Subcutaneous abdominal adipose tissue (tissue), 5 donors: ENCODE data around the gene ADAM12.
A peak's percentile ranks its signal among the peaks of the same experiment; 100 is the strongest.
"Not testable (repeated sequence)": the region's sequence is repeated elsewhere in the genome, so short reads cannot be mapped to it uniquely, and the experiment has no call there.

Experiments
- H3K27ac ChIP-seq: one replicate; pipeline ENCODE4 v1.7.0; 2013; ENCODE audit warnings: low read depth, mild to moderate bottlenecking, inconsistent platforms, low read length, moderate library complexity
- H3K27me3 ChIP-seq, 5 donors: one replicate each; pipeline ENCODE4 v1.7.0; 2013; ENCODE audit warnings: low read length in 5 of 5, inconsistent platforms in 1 of 5; ENCODE audit not compliant: control insufficient read depth in 5 of 5, insufficient read depth in 4 of 5
- H3K36me3 ChIP-seq, 5 donors: one replicate each; pipeline ENCODE4 v1.7.0; 2013; ENCODE audit warnings: low read length in 5 of 5; ENCODE audit not compliant: control insufficient read depth in 5 of 5, insufficient read depth in 5 of 5
- H3K4me1 ChIP-seq, 5 donors: one replicate each; pipeline ENCODE4 v1.7.0; 2013; ENCODE audit warnings: low read length in 5 of 5, mild to moderate bottlenecking in 3 of 5, moderate library complexity in 1 of 5; ENCODE audit not compliant: control insufficient read depth in 5 of 5, insufficient read depth in 5 of 5
- H3K4me3 ChIP-seq, 5 donors: one replicate each; pipeline ENCODE4 v1.7.0; 2013; ENCODE audit warnings: low read length in 5 of 5, low read depth in 1 of 5
- H3K9ac ChIP-seq, 5 donors: one replicate each; pipeline ENCODE4 v1.7.0; 2013; ENCODE audit warnings: low read length in 5 of 5, mild to moderate bottlenecking in 4 of 5, moderate library complexity in 3 of 5
- H3K9me3 ChIP-seq, 5 donors: one replicate each; pipeline ENCODE4 v1.7.0; 2013; ENCODE audit warnings: low read length in 5 of 5; ENCODE audit not compliant: control insufficient read depth in 5 of 5
- donor health status: healthy.
- donor health status: healthy.
- donor health status: healthy.
- donor health status: healthy.
- donor health status: healthy.

Gene ADAM12

DNA sequence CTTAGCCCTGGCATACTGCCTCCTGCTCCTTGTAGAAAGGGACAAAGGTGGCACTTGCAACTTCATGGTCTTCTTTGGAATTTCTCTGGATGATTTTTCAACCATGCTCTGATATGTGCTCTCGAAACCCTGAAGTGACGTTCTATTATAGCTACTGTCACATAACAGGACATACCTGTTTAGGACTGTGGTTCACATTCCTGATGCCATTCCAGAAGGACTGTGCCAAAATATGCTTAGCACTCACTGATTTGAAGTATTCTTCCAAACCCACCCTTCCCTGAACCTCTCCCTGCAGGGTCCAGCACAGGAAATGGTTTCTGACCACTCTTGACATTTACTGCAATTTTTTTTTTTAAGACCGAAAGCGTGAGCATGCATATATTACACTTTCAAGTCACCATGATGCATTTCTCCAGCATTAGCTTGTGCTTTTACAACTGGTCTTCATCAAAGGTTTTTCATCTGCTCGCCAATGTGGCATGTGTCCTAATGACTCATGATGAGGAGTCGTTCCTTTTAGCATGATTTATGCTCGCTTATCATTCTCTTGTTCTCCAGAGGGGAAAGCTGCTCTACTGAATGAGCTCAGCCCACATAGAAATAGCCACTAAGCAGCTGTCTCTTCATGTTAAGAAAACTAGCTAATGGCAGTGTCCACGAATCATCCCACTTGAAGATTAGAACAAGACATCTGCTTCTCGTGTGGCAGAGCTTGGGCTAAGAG, 135.2 kb downstream of the ADAM12 start:
- Histone ChIP-seq H3K27ac (no peak overlapping the region), H3K9ac (no peak overlapping the region), H3K4me3 (no peak overlapping the region)

DNA sequence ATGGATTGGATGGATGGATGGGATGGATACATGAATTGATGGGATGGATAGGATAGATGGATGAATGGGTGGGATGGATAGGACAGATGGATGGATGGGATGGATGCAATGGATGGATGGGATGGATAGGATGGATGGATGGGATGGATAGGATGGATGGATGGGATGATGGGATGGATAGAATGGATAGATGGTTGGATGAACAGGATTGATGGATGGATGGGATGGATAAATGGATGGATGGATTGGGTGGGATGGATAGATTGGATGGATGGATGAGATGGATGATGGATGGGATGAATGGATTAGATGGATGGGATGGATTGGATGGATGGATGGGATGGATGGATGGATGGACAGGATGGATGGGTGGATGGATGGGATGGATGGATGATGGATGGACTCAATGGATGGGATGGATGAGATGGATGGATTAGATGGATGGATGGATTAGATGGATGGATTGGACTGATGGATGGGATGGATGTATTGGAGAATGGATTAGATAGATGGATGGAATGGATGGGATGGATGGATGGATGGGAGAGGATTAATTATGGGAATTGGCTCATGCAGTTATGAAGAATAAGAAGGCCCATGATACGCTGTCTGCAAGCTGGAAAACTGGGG, 136.4 kb downstream of the ADAM12 start:
- Histone ChIP-seq H3K27me3 (no peaks in the 10 kb centered on the region), H3K4me1 (peaks cover 0 to 34% (median 14%) of the 10 kb centered on the region in 5 donors), H3K9me3 (peaks cover 0 to 8% (median 0%) of the 10 kb centered on the region in 5 donors), H3K27ac (no peak overlapping the region), H3K36me3 (peaks cover 0 to 3% (median 0%) of the 10 kb centered on the region in 5 donors), H3K9ac (no peak overlapping the region), H3K4me3 (no peak overlapping the region)

More for the DNA sequence above, 135.2 kb downstream of the ADAM12 start:
- Histone ChIP-seq H3K4me1 (peaks cover 0 to 28% (median 14%) of the 10 kb centered on the region in 5 donors), H3K27me3 (no peaks in the 10 kb centered on the region), H3K36me3 (peaks cover 0 to 3% (median 0%) of the 10 kb centered on the region in 5 donors), H3K9me3 (peaks cover 0 to 8% (median 0%) of the 10 kb centered on the region in 5 donors)

DNA sequence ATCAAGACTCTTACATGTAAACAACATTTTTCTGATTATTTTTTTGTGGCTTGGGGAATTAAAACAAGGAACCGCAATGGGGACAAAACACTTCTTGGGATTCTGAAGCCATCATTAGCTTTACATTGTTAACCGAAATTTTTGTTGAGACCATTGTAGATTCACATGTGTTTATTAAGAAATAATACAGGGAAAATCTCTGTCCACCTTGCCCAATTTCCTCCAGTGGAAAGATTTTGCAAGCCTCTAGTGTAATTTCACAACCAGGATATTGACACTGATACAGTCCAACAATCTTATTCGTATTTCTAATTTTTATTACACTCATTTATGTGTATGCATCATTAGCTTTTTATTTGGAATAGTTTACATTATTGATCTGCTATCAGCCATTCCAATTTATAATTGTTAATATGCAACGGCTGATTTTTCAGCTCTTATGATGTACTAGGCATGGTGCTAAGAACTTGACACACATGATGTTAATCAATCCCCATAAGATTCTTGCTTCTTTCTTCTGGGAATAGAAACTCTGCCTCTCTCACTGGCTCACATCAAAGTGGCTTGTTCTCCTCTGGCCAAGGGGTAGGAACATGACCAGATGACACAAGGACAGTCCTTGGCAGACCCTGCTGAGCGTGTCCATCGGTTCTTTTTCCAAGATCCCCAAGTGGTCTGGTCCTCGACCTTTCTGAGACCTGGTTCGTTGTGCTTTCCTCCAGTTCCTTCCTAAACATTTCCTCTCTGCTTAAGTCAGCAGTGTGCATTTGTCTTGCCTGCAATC, 137.6 kb downstream of the ADAM12 start:
- no peak overlapping the region for H3K9ac ChIP-seq
- peaks cover 0 to 34% (median 14%) of the 10 kb centered on the region in 5 donors for H3K4me1 ChIP-seq
- peak overlapping the region; percentile 55 for H3K27ac ChIP-seq
- H3K9me3 ChIP-seq, result peaks cover 0 to 8% (median 0%) of the 10 kb centered on the region in 5 donors
- peaks cover 0 to 3% (median 0%) of the 10 kb centered on the region in 5 donors for H3K36me3 ChIP-seq
- no peak overlapping the region for H3K4me3 ChIP-seq
- H3K27me3 ChIP-seq, result no peaks in the 10 kb centered on the region

DNA sequence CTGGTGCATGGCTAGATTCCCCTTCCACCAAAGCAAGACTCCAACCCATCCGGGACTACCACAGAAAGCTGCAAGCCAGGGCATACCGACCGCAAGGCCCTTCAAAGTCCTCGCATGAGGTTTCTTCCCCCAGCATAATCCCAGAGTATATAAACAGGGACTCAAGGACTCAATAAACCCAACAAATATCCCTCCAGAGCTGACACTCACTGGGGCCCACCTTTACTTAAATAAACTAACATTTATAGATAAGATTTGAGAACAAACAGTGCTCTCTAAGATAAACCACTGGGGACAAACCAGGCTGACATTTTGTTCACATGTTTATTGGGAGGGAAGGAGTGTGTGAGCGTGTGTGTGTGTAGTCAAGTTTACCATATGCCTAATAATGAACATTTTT, 138.2 kb downstream of the ADAM12 start:
- no peaks in the 10 kb centered on the region for H3K27me3 ChIP-seq
- peaks cover 0 to 34% (median 14%) of the 10 kb centered on the region in 5 donors for H3K4me1 ChIP-seq
- peak overlapping the region; percentile 55 for H3K27ac ChIP-seq
- H3K9me3 ChIP-seq, result peaks cover 0 to 8% (median 0%) of the 10 kb centered on the region in 5 donors
- no peak overlapping the region for H3K4me3 ChIP-seq
- peaks cover 0 to 3% (median 0%) of the 10 kb centered on the region in 5 donors for H3K36me3 ChIP-seq
- no peak overlapping the region for H3K9ac ChIP-seq

DNA sequence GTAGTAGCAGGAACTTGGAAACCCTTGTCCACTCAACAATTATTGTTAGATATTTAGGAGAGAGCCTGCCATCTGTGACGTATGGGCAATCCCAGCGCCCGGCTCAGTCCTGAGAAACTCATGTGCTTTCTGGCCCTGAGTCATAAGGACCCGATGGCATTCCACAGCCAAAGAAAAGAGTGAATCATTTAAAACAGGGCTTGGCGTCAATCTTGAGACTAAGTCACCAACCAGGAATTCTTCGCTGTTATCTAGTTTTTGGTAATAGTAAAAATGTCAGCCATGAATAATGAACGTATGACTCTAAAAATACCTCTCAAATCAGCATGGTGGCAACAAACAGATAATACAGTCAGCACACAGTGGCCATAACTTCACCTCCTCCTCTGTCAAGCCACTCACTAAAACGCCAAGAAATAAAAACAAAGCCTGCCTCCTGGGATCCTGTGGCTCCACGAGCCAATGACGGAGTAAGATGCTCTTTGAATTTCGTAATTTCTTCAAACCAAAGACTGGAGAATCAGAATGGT, 140.8 kb downstream of the ADAM12 start:
- H3K4me3 ChIP-seq, result no peak overlapping the region
- H3K9ac ChIP-seq, result peak overlapping the region in 1 of 5 donors; percentile 44
- H3K27me3 ChIP-seq, result no peaks in the 10 kb centered on the region
- H3K4me1 ChIP-seq, result peaks cover 0 to 34% (median 30%) of the 10 kb centered on the region in 5 donors
- peak overlapping the region; percentile 52 for H3K27ac ChIP-seq
- no peaks in the 10 kb centered on the region for H3K36me3 ChIP-seq
- H3K9me3 ChIP-seq, result peaks cover 0 to 8% (median 0%) of the 10 kb centered on the region in 5 donors

DNA sequence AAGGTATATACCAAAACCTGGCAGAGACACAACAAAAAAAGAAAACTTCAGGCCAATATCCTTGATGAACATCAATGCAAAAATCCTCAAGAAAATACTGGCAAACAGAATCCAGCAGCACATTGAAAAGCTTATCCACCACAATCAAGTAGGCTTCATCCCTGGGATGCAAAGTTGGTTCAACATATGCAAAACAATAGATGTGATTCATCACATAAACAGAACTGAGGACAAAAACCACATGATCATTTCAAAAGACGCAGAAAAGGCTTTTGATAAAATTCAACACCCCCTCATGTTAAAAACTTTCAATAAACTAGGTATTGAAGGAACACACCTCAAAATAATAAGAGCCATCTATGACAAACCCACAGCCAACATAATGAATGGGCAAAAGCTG, 141.9 kb downstream of the ADAM12 start:
- not testable (repeated sequence) for H3K9ac ChIP-seq, H3K9me3 ChIP-seq, H3K27me3 ChIP-seq, H3K4me3 ChIP-seq, H3K36me3 ChIP-seq, H3K27ac ChIP-seq
- H3K4me1 ChIP-seq, result peaks cover 0 to 41% (median 37%) of the 10 kb centered on the region in 5 donors

DNA sequence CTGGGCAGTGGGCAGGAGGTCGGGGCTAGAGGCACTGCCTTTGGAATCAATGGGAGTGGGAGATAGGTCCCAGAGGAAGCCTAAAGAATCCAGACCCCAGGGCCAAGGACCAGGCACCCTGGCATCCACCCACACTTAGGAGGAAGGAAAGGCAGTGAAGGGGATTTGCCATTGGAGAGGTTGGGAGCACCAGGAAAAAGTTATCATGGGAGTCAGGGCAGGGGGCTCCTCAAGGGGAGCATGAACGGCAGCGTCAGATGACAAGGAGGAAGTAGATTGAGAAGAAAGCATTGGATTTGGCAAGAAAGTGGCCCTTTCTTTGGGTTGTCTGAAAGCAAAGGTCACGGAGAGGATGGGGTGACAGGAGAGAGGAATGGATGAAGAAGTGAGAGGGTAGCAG, 142.8 kb downstream of the ADAM12 start:
- no peaks in the 10 kb centered on the region for H3K9me3 ChIP-seq
- H3K4me1 ChIP-seq, result peaks cover 0 to 35% (median 30%) of the 10 kb centered on the region in 5 donors
- no peaks in the 10 kb centered on the region for H3K36me3 ChIP-seq
- H3K4me3 ChIP-seq, result no peak overlapping the region
- H3K27me3 ChIP-seq, result no peaks in the 10 kb centered on the region
- H3K27ac ChIP-seq, result no peak overlapping the region
- H3K9ac ChIP-seq, result no peak overlapping the region

DNA sequence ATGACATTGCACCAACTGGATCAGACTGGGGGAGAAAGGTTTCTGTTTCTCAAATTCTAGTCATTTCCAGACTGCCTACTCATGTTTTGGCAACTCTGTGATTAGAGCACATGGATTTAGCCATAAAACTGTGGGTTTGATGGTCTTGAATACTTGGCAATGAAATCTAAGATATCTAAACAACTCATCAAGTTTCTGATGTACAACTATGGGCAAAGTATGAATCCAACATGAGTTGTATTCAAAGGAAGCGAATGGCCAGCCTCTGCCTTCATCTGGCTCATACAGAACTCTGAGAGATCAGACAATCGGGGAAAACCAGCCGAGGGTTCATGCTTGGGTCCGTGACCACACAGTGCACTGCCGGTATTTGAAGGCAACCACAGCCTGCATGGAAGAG, 144.3 kb downstream of the ADAM12 start:
- Histone ChIP-seq H3K36me3 (no peaks in the 10 kb centered on the region), H3K27ac (no peak overlapping the region), H3K9ac (no peak overlapping the region), H3K4me1 (peaks cover 0 to 31% (median 23%) of the 10 kb centered on the region in 5 donors), H3K27me3 (no peaks in the 10 kb centered on the region), H3K9me3 (no peaks in the 10 kb centered on the region), H3K4me3 (no peak overlapping the region)

DNA sequence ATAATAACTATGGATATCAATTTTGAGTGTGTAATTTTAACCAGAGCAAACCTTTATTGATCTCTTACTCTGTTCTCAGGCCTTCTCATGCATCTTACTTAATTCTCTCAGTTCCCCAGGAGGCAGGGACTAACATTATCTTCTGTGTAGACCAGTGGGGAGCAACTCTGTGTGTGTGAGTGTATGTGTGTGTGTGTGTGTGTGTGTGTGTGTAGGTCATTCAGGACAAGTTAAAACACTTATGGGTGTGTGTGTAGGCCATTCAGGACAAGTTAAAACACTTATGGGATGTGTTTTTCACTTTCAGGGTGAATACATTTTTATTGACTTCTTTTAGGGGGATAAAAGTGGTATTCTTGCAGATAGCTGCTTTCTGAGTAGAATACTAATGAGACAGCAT, 145.0 kb downstream of the ADAM12 start:
- H3K27ac ChIP-seq, result no peak overlapping the region
- no peaks in the 10 kb centered on the region for H3K27me3 ChIP-seq
- no peak overlapping the region for H3K4me3 ChIP-seq
- H3K9me3 ChIP-seq, result no peaks in the 10 kb centered on the region
- no peaks in the 10 kb centered on the region for H3K36me3 ChIP-seq
- H3K9ac ChIP-seq, result no peak overlapping the region
- H3K4me1 ChIP-seq, result peaks cover 0 to 30% (median 23%) of the 10 kb centered on the region in 5 donors
